HEK293 (cell line): Measurements from ENCODE around the gene ATF1.

Source experiments
- KLF16 ChIP-seq: fragments of 450-650 bp; formaldehyde crosslinking; IDR thresholded peaks from 2 replicates; pipeline ENCODE4 v1.5.1; 2017; ENCODE audit warnings: missing biosample characterization, missing genetic modification characterization
- KLF8 ChIP-seq: fragments of 450-650 bp; formaldehyde crosslinking; IDR thresholded peaks from 2 replicates; pipeline ENCODE4 v1.5.1; 2016; ENCODE audit warnings: missing biosample characterization, missing genetic modification characterization
- ZBTB7A ChIP-seq: fragments of 450-650 bp; formaldehyde crosslinking; IDR thresholded peaks from 2 replicates; pipeline ENCODE4 v1.5.1; 2016; ENCODE audit warnings: low read depth, missing biosample characterization, missing genetic modification characterization
- ZNF239 ChIP-seq: fragments of 450-650 bp; formaldehyde crosslinking; IDR thresholded peaks from 2 replicates; pipeline ENCODE4 v1.5.1; 2016; ENCODE audit warnings: missing biosample characterization, missing genetic modification characterization
- ZNF274 ChIP-seq, 2 experiments: fragments of 200-500 bp in 1 of 2; fragments of 450-650 bp in 1 of 2; sonication (Bioruptor generic) in 1 of 2; formaldehyde crosslinking in 1 of 2; IDR thresholded peaks; 2 replicates each; pipeline versions ENCODE4 v1.5.1 to v1.6.1; 2014 to 2016; ENCODE audit warnings: borderline replicate concordance in 1 of 2, inconsistent platforms in 1 of 2, low read length in 1 of 2, missing biosample characterization in 1 of 2, missing genetic modification characterization in 1 of 2
- TF ChIP-seq, protein P1 (sequence below): fragments of 450-650 bp; formaldehyde crosslinking; IDR thresholded peaks from 2 replicates; pipeline ENCODE4 v1.5.1; 2016; ENCODE audit warnings: missing biosample characterization, missing genetic modification characterization
- TF ChIP-seq, protein P2 (sequence below): fragments of 450-650 bp; formaldehyde crosslinking; IDR thresholded peaks from 2 replicates; pipeline ENCODE4 v1.5.1; 2016; ENCODE audit warnings: missing biosample characterization, missing genetic modification characterization

DNA sequence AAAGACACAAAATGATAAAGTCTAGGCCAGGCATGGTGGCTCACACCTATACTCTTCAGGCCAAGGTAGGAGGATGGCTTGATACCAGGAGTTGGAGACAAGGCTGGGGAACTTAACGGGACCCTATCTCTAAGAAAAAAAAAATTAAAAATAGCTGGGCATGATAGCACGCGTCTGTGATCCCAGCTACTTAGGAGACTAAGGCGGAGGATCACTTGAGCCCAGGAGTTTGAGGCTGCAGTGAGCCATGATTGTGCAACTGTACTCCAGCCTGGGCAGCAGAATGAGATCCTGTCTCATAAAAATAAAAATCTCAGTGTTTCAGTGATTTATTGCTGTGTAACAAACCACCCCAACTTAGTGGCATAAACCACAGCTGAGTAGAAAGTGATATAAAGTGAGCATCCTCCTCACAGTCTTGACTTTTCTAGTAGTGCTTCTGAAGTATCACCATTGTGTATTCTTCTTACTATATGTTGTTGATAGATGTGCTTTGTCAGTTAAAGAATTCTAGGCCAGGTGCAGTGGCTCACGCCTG is 10.6 kb upstream of the ATF1 start:
- TF ChIP-seq KLF8 (tag by site-specific recombination): no peak
- TF ChIP-seq, protein P1, sequence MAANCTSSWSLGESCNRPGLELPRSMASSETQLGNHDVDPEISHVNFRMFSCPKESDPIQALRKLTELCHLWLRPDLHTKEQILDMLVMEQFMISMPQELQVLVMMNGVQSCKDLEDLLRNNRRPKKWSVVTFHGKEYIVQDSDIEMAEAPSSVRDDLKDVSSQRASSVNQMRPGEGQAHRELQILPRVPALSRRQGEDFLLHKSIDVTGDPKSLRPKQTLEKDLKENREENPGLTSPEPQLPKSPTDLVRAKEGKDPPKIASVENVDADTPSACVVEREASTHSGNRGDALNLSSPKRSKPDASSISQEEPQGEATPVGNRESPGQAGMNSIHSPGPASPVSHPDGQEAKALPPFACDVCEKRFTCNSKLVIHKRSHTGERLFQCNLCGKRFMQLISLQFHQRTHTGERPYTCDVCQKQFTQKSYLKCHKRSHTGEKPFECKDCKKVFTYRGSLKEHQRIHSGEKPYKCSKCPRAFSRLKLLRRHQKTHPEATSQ (tag by site-specific recombination): no peak
- TF ChIP-seq, protein P2, sequence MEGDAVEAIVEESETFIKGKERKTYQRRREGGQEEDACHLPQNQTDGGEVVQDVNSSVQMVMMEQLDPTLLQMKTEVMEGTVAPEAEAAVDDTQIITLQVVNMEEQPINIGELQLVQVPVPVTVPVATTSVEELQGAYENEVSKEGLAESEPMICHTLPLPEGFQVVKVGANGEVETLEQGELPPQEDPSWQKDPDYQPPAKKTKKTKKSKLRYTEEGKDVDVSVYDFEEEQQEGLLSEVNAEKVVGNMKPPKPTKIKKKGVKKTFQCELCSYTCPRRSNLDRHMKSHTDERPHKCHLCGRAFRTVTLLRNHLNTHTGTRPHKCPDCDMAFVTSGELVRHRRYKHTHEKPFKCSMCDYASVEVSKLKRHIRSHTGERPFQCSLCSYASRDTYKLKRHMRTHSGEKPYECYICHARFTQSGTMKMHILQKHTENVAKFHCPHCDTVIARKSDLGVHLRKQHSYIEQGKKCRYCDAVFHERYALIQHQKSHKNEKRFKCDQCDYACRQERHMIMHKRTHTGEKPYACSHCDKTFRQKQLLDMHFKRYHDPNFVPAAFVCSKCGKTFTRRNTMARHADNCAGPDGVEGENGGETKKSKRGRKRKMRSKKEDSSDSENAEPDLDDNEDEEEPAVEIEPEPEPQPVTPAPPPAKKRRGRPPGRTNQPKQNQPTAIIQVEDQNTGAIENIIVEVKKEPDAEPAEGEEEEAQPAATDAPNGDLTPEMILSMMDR: no peak
- no peak for TF ChIP-seq ZNF239 (tag by site-specific recombination)
- no peak for TF ChIP-seq KLF16
- no peak for TF ChIP-seq ZBTB7A (tag by site-specific recombination)
- no peak for TF ChIP-seq ZNF274 (IDR thresholded peaks at IDR 0.05; ENCODE audit: low read length)
- no peak for TF ChIP-seq ZNF274 (tag by site-specific recombination; IDR thresholded peaks at IDR 0.05; ENCODE audit: borderline replicate concordance)
